ENCODE data around the gene KICS2.

DNA sequence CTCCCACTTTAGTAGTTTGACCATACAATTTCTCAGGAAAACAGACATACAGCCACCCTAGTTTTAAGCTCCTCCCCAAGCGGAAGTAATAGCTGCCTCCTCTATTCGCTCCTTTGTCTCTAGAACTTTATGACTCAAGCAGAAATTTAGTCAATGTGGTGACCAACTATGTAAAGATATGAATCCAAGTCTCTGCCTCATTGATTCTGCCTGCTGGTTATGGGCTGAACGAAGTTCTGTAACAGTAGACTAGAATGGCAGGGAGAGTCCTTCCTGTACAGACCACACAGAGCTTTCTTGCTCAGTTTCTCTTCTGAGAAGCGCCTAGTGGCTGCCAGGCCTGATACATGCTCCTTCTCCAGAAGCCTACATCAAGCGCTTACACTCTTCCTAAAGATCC, 19.1 kb downstream of the KICS2 start:
- TF ChIP-seq POLR2AphosphoS5 (IDR thresholded peaks at IDR 0.05) (no peak), POLR2A (IDR thresholded peaks at IDR 0.05) (no peak), CTCF (IDR thresholded peaks at IDR 0.05) (no peak)

Measured in stomach (tissue), 4 donors.